ENCODE data around the gene CLEC18B. TPM values are rescaled to one million over a fixed set of nuclear protein-coding genes. Genes with fewer than 3 reads are reported as not detected.
"Not testable (repeated sequence)": the region's sequence is repeated elsewhere in the genome, so short reads cannot be mapped to it uniquely, and the experiment has no call there.

Gene CLEC18B
- total RNA-seq, 1 experiment from 2014 or later: 0.87 TPM

DNA sequence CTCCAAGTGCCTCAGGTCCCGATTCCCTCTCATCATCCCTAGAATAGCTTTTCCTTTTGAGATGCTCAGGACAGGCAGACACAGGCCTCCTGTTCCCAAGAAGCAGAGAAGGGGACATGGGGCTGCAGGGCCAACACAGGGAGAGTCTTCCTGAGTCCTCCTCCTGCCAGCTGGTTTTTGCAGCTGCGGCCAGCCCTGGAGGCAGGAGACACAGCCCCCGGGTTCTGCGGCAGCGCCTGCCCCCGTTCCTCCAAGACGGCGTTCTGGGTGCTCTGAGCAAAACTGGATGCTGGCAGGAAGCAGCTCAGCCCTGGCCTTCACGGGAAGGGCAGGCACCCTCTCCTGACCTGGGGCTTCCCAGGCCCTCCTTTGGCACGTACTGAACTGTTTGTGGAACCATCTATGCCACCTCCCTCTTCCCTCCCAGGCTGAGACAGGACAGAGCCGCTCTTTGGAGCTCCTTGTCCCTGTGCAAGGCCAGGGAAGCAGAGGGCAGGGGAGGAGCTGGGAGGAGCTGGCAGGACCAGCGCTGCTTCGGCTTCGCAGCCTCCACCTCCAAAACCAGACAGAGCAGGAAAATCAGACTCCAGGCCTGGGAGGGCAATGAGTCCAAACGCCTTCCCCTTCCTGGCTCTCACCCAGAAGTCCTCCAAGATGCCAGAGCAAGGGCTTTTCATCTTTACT lies 22.9 kb downstream of the CLEC18B start:
- H3K27me3 ChIP-seq (ENCODE audit: low read length): not testable (repeated sequence)

DNA sequence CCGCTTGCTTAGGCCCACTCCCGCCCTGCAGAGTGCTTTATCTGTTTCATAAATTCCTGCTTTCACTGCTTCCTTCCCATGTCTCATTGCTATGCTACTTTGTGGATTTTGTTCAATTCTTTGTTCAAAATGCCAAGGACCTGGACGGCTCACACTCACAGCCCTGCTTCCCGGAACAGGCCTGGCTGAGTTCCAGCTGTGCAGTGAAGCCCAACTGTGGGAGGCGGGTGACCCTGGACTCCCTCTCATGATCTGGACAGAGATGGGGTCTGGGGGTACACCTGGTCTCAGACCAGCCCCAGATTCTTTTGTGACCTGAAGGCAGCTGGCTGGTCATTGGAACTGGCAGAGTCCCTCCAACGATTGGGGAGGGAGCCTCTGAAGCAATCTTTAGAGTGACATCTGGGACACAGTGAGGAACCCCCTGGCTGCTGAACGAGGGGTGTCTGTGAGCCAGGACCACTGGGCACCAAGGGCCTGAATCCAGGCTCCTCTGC lies 24.7 kb downstream of the CLEC18B start:
- ATAC-seq; H3F3A ChIP-seq (ENCODE audit: low read length, unreplicated experiment); DNase-seq; CTCF ChIA-PET; H3K4me1 ChIP-seq (ENCODE audit: insufficient read depth, low read length); BruUV-seq (replicated peaks); POLR2A ChIA-PET (ENCODE audit: unreplicated experiment); intact Hi-C loops (cut with micrococcal nuclease); H3K9me3 ChIP-seq (ENCODE audit: low read length); H2AFZ ChIP-seq (ENCODE audit: low read length); H3K36me3 ChIP-seq (ENCODE audit: low read depth, low read length); H4K20me1 ChIP-seq (ENCODE audit: low read length); H3K27me3 ChIP-seq (ENCODE audit: low read length); H3K9ac ChIP-seq (ENCODE audit: low read length); H3K79me2 ChIP-seq (ENCODE audit: low read length); H3K4me2 ChIP-seq (ENCODE audit: low read length); H3K27ac ChIP-seq (ENCODE audit: low read length); H3K4me3 ChIP-seq (ENCODE audit: low read length); H3K9me2 ChIP-seq (replicated peaks; ENCODE audit: low read length): not testable (repeated sequence)

More for the DNA sequence above, 22.9 kb downstream of the CLEC18B start:
- H3K9me2 ChIP-seq (replicated peaks; ENCODE audit: low read length); intact Hi-C loops (cut with micrococcal nuclease); H3K36me3 ChIP-seq (ENCODE audit: low read depth, low read length); H3K9ac ChIP-seq (ENCODE audit: low read length); DNase-seq; H3K4me3 ChIP-seq (ENCODE audit: low read length); POLR2A ChIA-PET (ENCODE audit: unreplicated experiment); CTCF ChIA-PET; H4K20me1 ChIP-seq (ENCODE audit: low read length); H3F3A ChIP-seq (ENCODE audit: low read length, unreplicated experiment); ATAC-seq; H3K4me1 ChIP-seq (ENCODE audit: insufficient read depth, low read length); H3K79me2 ChIP-seq (ENCODE audit: low read length); H3K4me2 ChIP-seq (ENCODE audit: low read length); BruUV-seq (replicated peaks); H3K9me3 ChIP-seq (ENCODE audit: low read length); H2AFZ ChIP-seq (ENCODE audit: low read length); H3K27ac ChIP-seq (ENCODE audit: low read length): not testable (repeated sequence)

DNA sequence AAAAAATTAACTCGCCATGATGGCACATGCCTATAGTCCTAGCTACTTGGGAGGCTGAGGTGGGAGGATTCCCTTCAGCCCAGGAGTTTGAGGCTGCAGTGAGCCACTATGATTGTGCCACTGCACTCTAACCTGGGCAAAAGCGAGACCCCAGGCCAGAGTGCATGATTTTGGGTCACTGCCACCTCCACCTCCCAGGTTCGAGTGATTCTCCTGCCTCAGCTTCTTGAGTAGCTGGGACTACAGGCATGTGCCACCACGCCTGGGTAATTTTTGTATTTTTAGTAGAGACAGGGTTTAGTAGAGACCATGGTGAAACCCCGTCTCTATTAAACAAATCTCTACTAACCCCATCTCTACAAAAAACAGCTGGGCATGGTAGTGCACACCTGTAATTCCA lies 26.7 kb downstream of the CLEC18B start:
- H3K36me3 ChIP-seq (ENCODE audit: low read depth, low read length); H3K4me3 ChIP-seq (ENCODE audit: low read length); H3K79me2 ChIP-seq (ENCODE audit: low read length); H4K20me1 ChIP-seq (ENCODE audit: low read length); H3K9me3 ChIP-seq (ENCODE audit: low read length); ATAC-seq; intact Hi-C loops (cut with micrococcal nuclease); BruUV-seq (replicated peaks); H3K9ac ChIP-seq (ENCODE audit: low read length); CTCF ChIA-PET; H2AFZ ChIP-seq (ENCODE audit: low read length); H3K27ac ChIP-seq (ENCODE audit: low read length); H3K4me2 ChIP-seq (ENCODE audit: low read length); H3F3A ChIP-seq (ENCODE audit: low read length, unreplicated experiment); H3K4me1 ChIP-seq (ENCODE audit: insufficient read depth, low read length); POLR2A ChIA-PET (ENCODE audit: unreplicated experiment); H3K27me3 ChIP-seq (ENCODE audit: low read length); DNase-seq; H3K9me2 ChIP-seq (replicated peaks; ENCODE audit: low read length): not testable (repeated sequence)

DNA sequence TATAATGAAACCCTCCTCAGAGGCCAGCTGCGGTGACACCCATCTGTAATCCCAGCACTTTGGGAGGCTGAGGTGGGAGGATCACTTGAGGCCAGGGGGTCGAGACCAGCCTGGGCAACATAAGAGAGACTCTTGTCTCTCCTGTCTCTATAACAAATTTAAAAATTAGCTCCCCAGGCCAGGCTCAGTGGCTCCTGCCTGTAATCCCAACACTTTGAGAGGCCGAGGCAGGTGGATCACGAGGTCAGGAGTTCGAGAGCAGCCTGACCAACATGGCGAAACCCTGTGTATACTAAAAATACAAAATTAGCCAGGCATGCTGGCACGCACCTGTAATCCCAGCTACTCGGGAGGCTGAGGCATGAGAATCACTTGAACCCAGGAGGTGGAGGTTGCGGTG lies 27.1 kb downstream of the CLEC18B start:
- CTCF ChIA-PET; BruUV-seq (replicated peaks); H3K4me1 ChIP-seq (ENCODE audit: insufficient read depth, low read length); H3K9me2 ChIP-seq (replicated peaks; ENCODE audit: low read length); ATAC-seq; intact Hi-C loops (cut with micrococcal nuclease); H3K4me2 ChIP-seq (ENCODE audit: low read length); H3K9ac ChIP-seq (ENCODE audit: low read length); H3K27ac ChIP-seq (ENCODE audit: low read length); H3K4me3 ChIP-seq (ENCODE audit: low read length); H4K20me1 ChIP-seq (ENCODE audit: low read length); H3K27me3 ChIP-seq (ENCODE audit: low read length); POLR2A ChIA-PET (ENCODE audit: unreplicated experiment); H3K79me2 ChIP-seq (ENCODE audit: low read length); H3K36me3 ChIP-seq (ENCODE audit: low read depth, low read length); H3F3A ChIP-seq (ENCODE audit: low read length, unreplicated experiment); H2AFZ ChIP-seq (ENCODE audit: low read length); DNase-seq; H3K9me3 ChIP-seq (ENCODE audit: low read length): not testable (repeated sequence)

DNA sequence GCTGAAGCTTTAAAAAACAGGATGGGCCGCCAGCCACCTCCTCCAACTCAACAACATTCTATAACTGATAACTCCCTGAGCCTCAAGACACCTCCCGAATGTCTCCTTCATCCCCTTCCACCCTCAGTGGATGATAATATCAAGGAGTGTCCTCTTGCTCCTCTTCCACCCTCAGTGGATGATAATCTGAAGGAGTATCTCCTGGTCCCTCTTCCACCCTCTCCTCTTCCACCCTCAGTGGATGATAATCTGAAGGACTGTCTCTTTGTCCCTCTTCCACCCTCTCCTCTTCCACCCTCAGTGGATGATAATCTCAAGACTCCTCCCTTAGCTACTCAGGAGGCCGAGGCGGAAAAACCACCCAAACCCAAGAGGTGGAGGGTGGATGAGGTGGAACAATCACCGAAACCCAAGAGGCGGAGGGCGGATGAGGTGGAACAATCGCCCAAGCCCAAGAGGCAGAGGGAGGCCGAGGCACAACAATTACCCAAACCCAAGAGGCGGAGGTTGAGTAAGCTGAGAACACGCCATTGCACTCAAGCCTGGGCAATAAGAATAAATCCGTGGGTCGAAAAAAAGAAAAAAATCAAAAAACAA lies 29.7 kb downstream of the CLEC18B start:
- H3F3A ChIP-seq (ENCODE audit: low read length, unreplicated experiment); ATAC-seq; H3K36me3 ChIP-seq (ENCODE audit: low read depth, low read length); H3K79me2 ChIP-seq (ENCODE audit: low read length); H3K4me1 ChIP-seq (ENCODE audit: insufficient read depth, low read length); H3K27me3 ChIP-seq (ENCODE audit: low read length); H3K4me2 ChIP-seq (ENCODE audit: low read length); H3K4me3 ChIP-seq (ENCODE audit: low read length); H4K20me1 ChIP-seq (ENCODE audit: low read length); H2AFZ ChIP-seq (ENCODE audit: low read length); H3K9ac ChIP-seq (ENCODE audit: low read length); POLR2A ChIA-PET (ENCODE audit: unreplicated experiment); CTCF ChIA-PET; intact Hi-C loops (cut with micrococcal nuclease); H3K9me2 ChIP-seq (replicated peaks; ENCODE audit: low read length); H3K9me3 ChIP-seq (ENCODE audit: low read length); DNase-seq; H3K27ac ChIP-seq (ENCODE audit: low read length); BruUV-seq (replicated peaks): not testable (repeated sequence)

DNA sequence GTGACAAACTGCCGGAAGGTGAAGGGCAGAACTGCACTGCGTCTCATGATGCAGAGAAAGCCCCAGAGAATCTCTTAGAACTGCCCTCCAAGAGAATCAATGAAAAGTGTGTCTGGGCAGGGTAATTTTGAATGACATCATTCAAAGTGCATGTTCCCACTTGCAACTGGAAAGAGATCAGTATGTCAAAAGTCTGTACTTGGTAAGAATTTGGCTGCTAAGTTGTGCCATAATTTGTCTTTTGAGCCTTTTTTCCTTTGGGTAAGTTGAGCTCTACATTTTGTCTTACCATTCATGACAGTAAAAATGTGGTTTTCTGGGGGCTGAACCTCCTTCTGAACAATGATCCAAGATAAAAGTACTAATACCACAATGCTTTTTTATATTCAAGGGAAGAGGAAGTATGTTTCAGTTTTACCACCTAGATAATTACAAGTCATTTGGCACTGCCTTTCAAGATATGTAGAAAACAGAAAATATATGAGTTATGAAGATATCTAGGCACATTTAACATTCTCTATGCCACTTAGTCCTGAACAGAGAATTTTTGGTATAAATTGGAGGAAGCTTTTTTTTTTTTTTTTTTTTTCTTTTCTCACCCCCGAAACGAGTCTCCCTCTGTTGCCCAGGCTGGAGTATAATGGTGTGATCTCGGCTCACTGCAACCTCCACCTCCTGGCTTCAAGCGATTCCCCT lies 38.8 kb downstream of the CLEC18B start:
- H3K9me2 ChIP-seq (replicated peaks; ENCODE audit: low read length); ATAC-seq; BruUV-seq (replicated peaks); POLR2A ChIA-PET (ENCODE audit: unreplicated experiment); H3K4me3 ChIP-seq (ENCODE audit: low read length); H4K20me1 ChIP-seq (ENCODE audit: low read length); H2AFZ ChIP-seq (ENCODE audit: low read length); H3K4me2 ChIP-seq (ENCODE audit: low read length); DNase-seq; H3K4me1 ChIP-seq (ENCODE audit: insufficient read depth, low read length); H3K27me3 ChIP-seq (ENCODE audit: low read length); H3K36me3 ChIP-seq (ENCODE audit: low read depth, low read length); H3F3A ChIP-seq (ENCODE audit: low read length, unreplicated experiment); H3K27ac ChIP-seq (ENCODE audit: low read length); intact Hi-C loops (cut with micrococcal nuclease); H3K9ac ChIP-seq (ENCODE audit: low read length); CTCF ChIA-PET; H3K9me3 ChIP-seq (ENCODE audit: low read length); H3K79me2 ChIP-seq (ENCODE audit: low read length): not testable (repeated sequence)

Measured in PC-3 (cell line).